Ascending aorta (tissue), 2 donors: Measurements from ENCODE around the gene RGMB. TPM values are rescaled to one million over a fixed set of nuclear protein-coding genes. Genes with fewer than 3 reads are reported as not detected.

Source experiments
- DNase-seq, 2 donors: peaks; one replicate each; pipeline ENCODE4 v3.0.0-alpha.2; 2019; ENCODE audit warnings: low spot score in 2 of 2
- H3K27ac ChIP-seq, 2 donors: fragments of 200-600 bp; sonication (generic); one replicate each; pipeline ENCODE4 v1.5.1; 2016 to 2017; ENCODE audit warnings: mild to moderate bottlenecking in 1 of 2
- H3K27me3 ChIP-seq: fragments of 200-600 bp; sonication (generic); one replicate; pipeline ENCODE4 v1.5.1; 2017
- H3K36me3 ChIP-seq, 2 donors: fragments of 200-600 bp; sonication (generic); one replicate each; pipeline ENCODE4 v1.5.1; 2016
- H3K4me1 ChIP-seq, 2 donors: fragments of 200-600 bp; sonication (generic); one replicate each; pipeline ENCODE4 v1.5.1; 2016 to 2017; ENCODE audit warnings: mild to moderate bottlenecking in 1 of 2
- H3K4me3 ChIP-seq, 2 donors: fragments of 200-600 bp; sonication (generic); one replicate each; pipeline ENCODE4 v1.5.1; 2016 to 2017; ENCODE audit warnings: mild to moderate bottlenecking in 1 of 2
- H3K9me3 ChIP-seq, 2 donors: fragments of 200-600 bp; sonication (generic); one replicate each; pipeline ENCODE4 v1.5.1; 2016
- intact Hi-C: fragments of 100-400 bp; cut with DNase I; formaldehyde crosslinking; loops from one replicate; pipeline ENCODE4 v1.15.1; 2023
- total RNA-seq: library from RNA; depleted of rRNA; stranded (reverse); fragments of >200 nt; gene quantifications from one replicate; pipeline ENCODE4 v1.1.0, GENCODE V29; 2016
- TF ChIP-seq, protein P1 (sequence below), 3 experiments: fragments of 200-600 bp in 2 of 3; fragments of 450-650 bp in 1 of 3; sonication (generic) in 2 of 3; IDR thresholded peaks; one replicate each; pipeline ENCODE4 v1.5.1; 2016 to 2019; ENCODE audit warnings: antibody characterized with exemption in 3 of 3, mild to moderate bottlenecking in 1 of 3, moderate library complexity in 1 of 3

The RGMB gene
- total RNA-seq, 1 donor from 2014 or later, result 20.9 TPM

DNA sequence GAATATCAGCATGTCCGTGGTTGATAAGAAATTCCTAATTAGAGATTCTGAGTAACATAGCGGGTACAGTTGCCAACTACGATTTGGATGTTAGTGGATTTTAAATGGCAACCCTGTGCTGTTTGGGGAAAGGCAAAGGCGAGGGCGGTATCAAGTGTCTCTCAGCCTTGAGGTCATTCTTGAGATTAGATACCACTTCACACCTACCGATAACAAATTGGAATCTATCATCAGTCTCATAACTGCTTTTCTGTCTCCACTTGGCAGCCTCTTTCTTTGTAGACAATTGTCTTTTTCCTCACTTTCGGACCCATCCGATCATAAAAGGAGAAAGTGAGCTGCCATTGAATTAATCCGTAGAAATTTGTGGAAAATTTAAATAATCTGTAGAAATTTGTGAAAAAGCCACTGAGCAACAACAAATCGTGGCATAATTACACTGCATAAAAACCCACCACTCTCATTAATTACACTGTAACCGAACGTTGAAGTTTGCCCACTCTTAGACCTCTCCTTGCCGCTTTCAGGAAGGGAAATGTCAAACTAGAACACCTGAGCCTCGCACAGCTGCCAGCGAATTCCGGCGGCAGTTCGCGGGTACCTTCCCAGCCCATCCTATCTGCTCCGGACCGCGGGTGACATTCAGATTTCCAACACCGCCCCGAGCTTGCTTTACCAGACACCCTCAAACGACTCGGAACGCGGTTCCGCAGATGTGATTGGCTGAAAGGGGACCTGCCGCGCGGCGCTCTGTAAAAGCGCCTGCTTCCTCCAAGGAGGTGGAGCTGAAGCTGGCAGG lies 849 bp upstream of the RGMB start:
- H3K27me3 ChIP-seq, result no peaks in the 10 kb centered on the region
- intact Hi-C loops, result loop anchor here (1.0 to 10.0 kb wide), 6 partner anchors 24 to 1965 kb away; partner anchors contain the start of genes CHD1, ERAP1, FAM174A and LNPEP
- peak overlapping the region; percentile 88 to 91 for H3K27ac ChIP-seq
- TF ChIP-seq, protein P1, sequence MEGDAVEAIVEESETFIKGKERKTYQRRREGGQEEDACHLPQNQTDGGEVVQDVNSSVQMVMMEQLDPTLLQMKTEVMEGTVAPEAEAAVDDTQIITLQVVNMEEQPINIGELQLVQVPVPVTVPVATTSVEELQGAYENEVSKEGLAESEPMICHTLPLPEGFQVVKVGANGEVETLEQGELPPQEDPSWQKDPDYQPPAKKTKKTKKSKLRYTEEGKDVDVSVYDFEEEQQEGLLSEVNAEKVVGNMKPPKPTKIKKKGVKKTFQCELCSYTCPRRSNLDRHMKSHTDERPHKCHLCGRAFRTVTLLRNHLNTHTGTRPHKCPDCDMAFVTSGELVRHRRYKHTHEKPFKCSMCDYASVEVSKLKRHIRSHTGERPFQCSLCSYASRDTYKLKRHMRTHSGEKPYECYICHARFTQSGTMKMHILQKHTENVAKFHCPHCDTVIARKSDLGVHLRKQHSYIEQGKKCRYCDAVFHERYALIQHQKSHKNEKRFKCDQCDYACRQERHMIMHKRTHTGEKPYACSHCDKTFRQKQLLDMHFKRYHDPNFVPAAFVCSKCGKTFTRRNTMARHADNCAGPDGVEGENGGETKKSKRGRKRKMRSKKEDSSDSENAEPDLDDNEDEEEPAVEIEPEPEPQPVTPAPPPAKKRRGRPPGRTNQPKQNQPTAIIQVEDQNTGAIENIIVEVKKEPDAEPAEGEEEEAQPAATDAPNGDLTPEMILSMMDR (IDR thresholded peaks at IDR 0.05), result no peak
- peak; percentile 33 to 87 for DNase-seq
- no peaks in the 10 kb centered on the region for H3K36me3 ChIP-seq
- H3K4me1 ChIP-seq, result peaks cover 0 to 16% of the 10 kb centered on the region in 2 donors
- peak overlapping the region; percentile 67 to 94 for H3K4me3 ChIP-seq
- H3K9me3 ChIP-seq, result no peaks in the 10 kb centered on the region

DNA sequence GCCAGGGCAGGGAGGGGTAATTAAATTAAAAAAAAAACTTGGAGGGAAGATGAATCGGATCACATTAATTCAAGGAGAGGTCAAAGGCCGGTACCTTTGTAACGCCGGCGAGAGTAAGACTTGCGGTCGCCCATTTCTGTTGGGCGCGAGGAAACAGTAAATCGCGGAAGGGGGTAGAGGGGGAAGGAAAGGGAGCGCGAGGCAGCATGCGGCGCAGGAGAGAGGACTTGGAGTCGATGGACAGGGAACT lies 324 bp upstream of the RGMB start:
- peak overlapping the region; percentile 88 to 91 for H3K27ac ChIP-seq
- peaks cover 0 to 16% of the 10 kb centered on the region in 2 donors for H3K4me1 ChIP-seq
- TF ChIP-seq, protein P1 (IDR thresholded peaks at IDR 0.05), result no peak
- H3K4me3 ChIP-seq, result peak overlapping the region; percentile 67 to 94
- DNase-seq, result no peak
- H3K36me3 ChIP-seq, result no peaks in the 10 kb centered on the region
- intact Hi-C loops, result loop anchor here (1.0 to 10.0 kb wide), 6 partner anchors 24 to 1966 kb away; partner anchors contain the start of genes CHD1, ERAP1, FAM174A and LNPEP
- no peaks in the 10 kb centered on the region for H3K9me3 ChIP-seq
- no peaks in the 10 kb centered on the region for H3K27me3 ChIP-seq

DNA sequence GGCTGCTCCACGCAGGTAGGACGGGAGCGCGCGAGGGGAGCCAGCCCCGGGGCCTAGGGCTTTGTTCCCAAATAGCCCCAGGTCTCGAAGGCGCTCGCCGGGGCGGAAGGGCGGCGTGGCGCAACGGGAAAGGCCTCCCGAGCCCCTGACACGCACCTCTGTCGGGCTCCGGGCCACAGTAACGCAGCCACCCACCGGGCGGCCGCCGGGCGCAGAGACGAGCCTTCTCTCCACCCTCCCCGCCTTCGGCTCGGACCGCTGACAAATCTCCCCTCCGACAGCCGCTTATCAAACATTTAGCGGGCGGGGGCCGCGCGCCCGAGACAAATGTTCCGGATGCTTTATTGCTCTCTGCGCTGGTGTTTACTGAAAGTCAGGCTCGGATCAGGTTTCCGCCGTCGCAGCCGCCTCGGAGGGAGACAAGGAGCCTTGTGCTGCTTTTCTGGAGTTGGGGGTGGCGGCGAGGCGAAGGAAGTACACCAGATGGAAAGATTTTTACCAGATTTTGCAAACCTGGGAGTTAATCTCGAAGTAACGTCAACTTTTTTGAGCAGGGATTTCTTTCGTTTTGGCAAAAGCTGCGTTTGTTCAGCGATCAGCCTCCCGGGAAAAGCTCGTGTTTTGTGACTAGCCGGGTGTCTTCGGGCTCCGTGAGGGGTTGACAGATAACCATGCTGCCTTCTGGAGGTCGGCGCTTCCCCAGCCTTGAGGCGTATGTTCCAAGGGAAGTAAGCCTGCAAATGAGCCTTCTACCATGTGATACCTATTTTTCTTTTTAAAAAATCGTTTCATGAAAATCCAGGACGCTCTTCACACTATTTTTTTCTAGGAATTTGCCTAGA lies 950 bp downstream of the RGMB start:
- intact Hi-C loops, result loop anchor here (5.0 to 10.0 kb wide), 3 partner anchors 1760 to 1967 kb away; partner anchors contain the start of genes ERAP1, FAM174A and LNPEP
- TF ChIP-seq, protein P1 (IDR thresholded peaks at IDR 0.05), result no peak
- peaks cover 0 to 11% of the 10 kb centered on the region in 2 donors for H3K4me1 ChIP-seq
- peak in 1 of 2 donors; percentile 81 for DNase-seq
- H3K27me3 ChIP-seq, result no peaks in the 10 kb centered on the region
- no peaks in the 10 kb centered on the region for H3K36me3 ChIP-seq
- H3K9me3 ChIP-seq, result no peaks in the 10 kb centered on the region
- peak overlapping the region; percentile 88 to 91 for H3K27ac ChIP-seq
- peak overlapping the region; percentile 67 to 94 for H3K4me3 ChIP-seq

DNA sequence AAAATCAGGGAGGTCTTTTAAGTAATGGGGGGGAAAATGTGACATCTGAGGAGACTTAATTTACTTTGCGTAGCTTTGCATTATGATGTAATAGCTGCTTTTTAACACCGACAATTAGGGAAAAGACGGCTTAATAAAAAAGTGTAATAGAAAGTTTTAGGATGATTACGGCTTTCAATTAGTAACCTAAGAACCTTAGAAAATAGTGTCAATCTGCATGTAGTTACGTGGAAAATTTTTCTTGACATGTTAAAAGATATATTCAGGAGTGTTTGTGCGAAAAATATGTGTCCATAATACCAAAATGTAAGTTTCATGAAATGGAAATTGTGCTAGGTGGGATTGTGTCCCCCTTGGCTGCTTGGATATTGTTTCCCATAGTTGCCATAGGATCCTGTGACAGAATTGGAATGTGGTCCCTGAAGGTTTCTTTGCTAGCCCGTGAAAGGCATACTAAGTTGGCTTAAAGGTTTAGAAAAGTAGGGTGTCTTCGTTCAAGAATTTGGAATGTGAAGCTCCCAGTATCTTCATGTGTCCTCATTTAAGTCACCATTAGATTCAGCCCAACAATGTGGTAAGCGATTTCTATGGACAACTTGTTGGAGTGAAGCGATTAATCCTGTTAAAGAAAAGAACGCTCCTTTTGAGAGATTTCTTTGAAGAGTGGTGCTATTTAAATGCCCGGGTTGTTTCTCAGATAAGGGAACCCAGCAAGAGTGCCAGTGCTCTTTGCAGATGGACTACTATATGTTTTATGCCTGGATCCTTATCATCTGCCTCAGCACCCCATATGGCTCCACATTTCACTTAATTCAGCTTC lies 2.0 kb downstream of the RGMB start:
- TF ChIP-seq, protein P1 (IDR thresholded peaks at IDR 0.05), result no peak
- no peak for DNase-seq
- no peak overlapping the region for H3K27ac ChIP-seq
- peaks cover 0 to 11% of the 10 kb centered on the region in 2 donors for H3K4me1 ChIP-seq
- peaks cover 0 to 4% of the 10 kb centered on the region in 2 donors for H3K36me3 ChIP-seq
- no peaks in the 10 kb centered on the region for H3K9me3 ChIP-seq
- intact Hi-C loops, result loop anchor here (10.0 kb wide), 1 partner anchor 1759 kb away; the partner anchor contains the start of gene FAM174A
- peak overlapping the region; percentile 67 to 94 for H3K4me3 ChIP-seq
- no peaks in the 10 kb centered on the region for H3K27me3 ChIP-seq
